GM23338 (cell line): ENCODE data around the gene ITIH3. TPM values are rescaled to one million over a fixed set of nuclear protein-coding genes. Genes with fewer than 3 reads are reported as not detected.

ENCODE experiments used
- ATAC-seq: fragments of 200-7000 bp; cut with Tn5 transposase; 3 replicates; pipeline ENCODE4 v1.9.1; 2020
- DNase-seq: peaks from one replicate; pipeline ENCODE4 v3.0.0-alpha.2; 2015; ENCODE audit warnings: low spot score
- H2AFZ ChIP-seq: fragments of 200-600 bp; sonication (generic); 2 replicates; pipeline ENCODE4 v1.8.0; 2016; ENCODE audit warnings: antibody characterized with exemption, mild to moderate bottlenecking, moderate library complexity
- H3F3A ChIP-seq: fragments of 200-600 bp; sonication (generic); replicated peaks from 2 replicates; pipeline ENCODE4 v1.8.0; 2017; ENCODE audit warnings: antibody characterized with exemption, mixed run types, low read depth
- H3K27ac ChIP-seq: fragments of 200-600 bp; sonication (generic); 2 replicates; pipeline ENCODE4 v1.6.1; 2016; ENCODE audit warnings: low read depth
- H3K27me3 ChIP-seq: fragments of 200-600 bp; sonication (generic); 2 replicates; pipeline ENCODE4 v1.8.0; 2016; ENCODE audit warnings: mild to moderate bottlenecking, mixed run types, moderate library complexity; ENCODE audit not compliant: insufficient read depth
- H3K36me3 ChIP-seq: fragments of 200-600 bp; sonication (generic); 2 replicates; pipeline ENCODE4 v1.8.0; 2016; ENCODE audit warnings: mild to moderate bottlenecking; ENCODE audit not compliant: insufficient read depth
- H3K4me1 ChIP-seq: fragments of 200-600 bp; sonication (generic); 2 replicates; pipeline ENCODE4 v1.8.0; 2016; ENCODE audit warnings: mild to moderate bottlenecking, moderate library complexity; ENCODE audit not compliant: insufficient read depth
- H3K4me2 ChIP-seq: fragments of 200-600 bp; sonication (generic); 2 replicates; pipeline ENCODE4 v1.7.1; 2017; ENCODE audit warnings: mixed run types
- H3K4me3 ChIP-seq: fragments of 200-600 bp; sonication (generic); 2 replicates; pipeline ENCODE4 v1.6.1; 2016; ENCODE audit warnings: mixed run types
- H3K79me2 ChIP-seq: fragments of 200-600 bp; sonication (generic); replicated peaks from 2 replicates; pipeline ENCODE4 v1.8.0; 2017; ENCODE audit warnings: mild to moderate bottlenecking; ENCODE audit not compliant: insufficient read depth
- H3K9me2 ChIP-seq: fragments of 200-600 bp; sonication (generic); 2 replicates; pipeline ENCODE4 v1.8.0; 2017; ENCODE audit not compliant: insufficient read depth
- H4K20me1 ChIP-seq: fragments of 200-600 bp; sonication (generic); replicated peaks from 2 replicates; pipeline ENCODE4 v1.8.0; 2017; ENCODE audit warnings: mild to moderate bottlenecking; ENCODE audit not compliant: insufficient read depth
- H3K27ac Mint-ChIP-seq: 2 replicates; pipeline ENCODE4 v1.8.0; 2020; ENCODE audit warnings: inconsistent platforms, mild to moderate bottlenecking, moderate library complexity, mixed read lengths
- H3K27me3 Mint-ChIP-seq: 3 replicates; pipeline ENCODE4 v1.8.0; 2022; ENCODE audit warnings: low read depth, mild to moderate bottlenecking, moderate library complexity, mixed read lengths, inconsistent platforms; ENCODE audit not compliant: insufficient read depth, poor library complexity
- H3K36me3 Mint-ChIP-seq: 3 replicates; pipeline ENCODE4 v1.8.0; 2021; ENCODE audit warnings: low read depth, mild to moderate bottlenecking, inconsistent platforms, moderate library complexity, mixed read lengths
- H3K4me1 Mint-ChIP-seq: 3 replicates; pipeline ENCODE4 v1.8.0; 2020; ENCODE audit warnings: mild to moderate bottlenecking, inconsistent platforms, mixed read lengths
- H3K4me3 Mint-ChIP-seq: 3 replicates; pipeline ENCODE4 v1.8.0; 2021; ENCODE audit warnings: moderate library complexity, mild to moderate bottlenecking, inconsistent platforms, mixed read lengths
- H3K9me3 Mint-ChIP-seq: 3 replicates; pipeline ENCODE4 v1.8.0; 2020; ENCODE audit warnings: moderate library complexity, mild to moderate bottlenecking, inconsistent platforms, mixed read lengths
- CREB1 ChIP-seq: fragments of 250-450 bp; sonication (Bioruptor Pico); IDR thresholded peaks from 2 replicates; pipeline ENCODE4 v1.5.0; 2020; ENCODE audit warnings: low read depth, mild to moderate bottlenecking, moderate library complexity
- EZH2 ChIP-seq: fragments of 200-600 bp; sonication (generic); IDR thresholded peaks from one replicate; pipeline ENCODE4 v1.8.0; 2017; ENCODE audit warnings: antibody characterized with exemption, mild to moderate bottlenecking, low read depth; ENCODE audit not compliant: unreplicated experiment
- EZH2phosphoT487 ChIP-seq: fragments of 200-600 bp; sonication (generic); IDR thresholded peaks from one replicate; pipeline ENCODE4 v1.8.1; 2018; ENCODE audit warnings: antibody characterized with exemption; ENCODE audit not compliant: unreplicated experiment
- JUNB ChIP-seq: IDR thresholded peaks from one replicate; pipeline ENCODE4 v1.6.1; 2016; ENCODE audit warnings: antibody characterized with exemption; ENCODE audit not compliant: unreplicated experiment
- NANOG ChIP-seq: IDR thresholded peaks from 2 replicates; pipeline ENCODE4 v1.6.1; 2016; ENCODE audit warnings: antibody characterized with exemption, borderline replicate concordance
- POLR2AphosphoS5 ChIP-seq: IDR thresholded peaks from 2 replicates; pipeline ENCODE4 v1.6.1; 2016; ENCODE audit warnings: antibody characterized with exemption, low read depth
- STAT1 ChIP-seq: IDR thresholded peaks from one replicate; pipeline ENCODE4 v1.6.1; 2016; ENCODE audit warnings: antibody characterized with exemption; ENCODE audit not compliant: unreplicated experiment
- ZNF114 ChIP-seq: fragments of 250-450 bp; sonication (Bioruptor Pico); IDR thresholded peaks from 2 replicates; pipeline ENCODE4 v1.5.0; 2020; ENCODE audit warnings: mild to moderate bottlenecking, moderate library complexity
- ZNF331 ChIP-seq: fragments of 250-450 bp; sonication (Bioruptor Pico); IDR thresholded peaks from 2 replicates; pipeline ENCODE4 v1.5.0; 2020; ENCODE audit warnings: low read depth, mild to moderate bottlenecking, moderate library complexity
- polyA plus RNA-seq: library from polyadenylated mRNA; unstranded; fragments of >200 nt; fragmentation: Nextera tagmentation; extraction: Ambion mirVana; gene quantifications from 2 replicates; pipeline ENCODE4 v1.2.1, GENCODE V29; 2016
- total RNA-seq: library from RNA; depleted of rRNA; stranded (reverse); fragments of >200 nt; shearing (Covaris generic); gene quantifications from 2 replicates; pipeline ENCODE4 v1.2.3, GENCODE V29; 2014
- TF ChIP-seq, protein P1 (sequence below), 2 experiments: fragments of 200-600 bp in 1 of 2; sonication (generic) in 1 of 2; conservative IDR thresholded peaks; 2 replicates each; pipeline versions ENCODE4 v1.5.1 to v1.6.1; 2016 to 2017; ENCODE audit warnings: antibody characterized with exemption in 2 of 2, low read depth in 2 of 2, mild to moderate bottlenecking in 2 of 2, moderate library complexity in 1 of 2
- TF ChIP-seq, protein P2 (sequence below): IDR thresholded peaks from 2 replicates; pipeline ENCODE4 v1.6.1; 2016; ENCODE audit warnings: antibody characterized with exemption
- TF ChIP-seq, protein P3 (sequence below): IDR thresholded peaks from one replicate; pipeline ENCODE4 v1.6.1; 2018; ENCODE audit warnings: antibody characterized with exemption; ENCODE audit not compliant: unreplicated experiment
- TF ChIP-seq, protein P4 (sequence below): fragments of 250-450 bp; sonication (Bioruptor Pico); IDR thresholded peaks from 2 replicates; pipeline ENCODE4 v1.5.0; 2020; ENCODE audit warnings: mild to moderate bottlenecking, moderate library complexity

The ITIH3 gene
- total and polyA plus RNA-seq, 2 experiments from 2014 or later = not detected

DNA sequence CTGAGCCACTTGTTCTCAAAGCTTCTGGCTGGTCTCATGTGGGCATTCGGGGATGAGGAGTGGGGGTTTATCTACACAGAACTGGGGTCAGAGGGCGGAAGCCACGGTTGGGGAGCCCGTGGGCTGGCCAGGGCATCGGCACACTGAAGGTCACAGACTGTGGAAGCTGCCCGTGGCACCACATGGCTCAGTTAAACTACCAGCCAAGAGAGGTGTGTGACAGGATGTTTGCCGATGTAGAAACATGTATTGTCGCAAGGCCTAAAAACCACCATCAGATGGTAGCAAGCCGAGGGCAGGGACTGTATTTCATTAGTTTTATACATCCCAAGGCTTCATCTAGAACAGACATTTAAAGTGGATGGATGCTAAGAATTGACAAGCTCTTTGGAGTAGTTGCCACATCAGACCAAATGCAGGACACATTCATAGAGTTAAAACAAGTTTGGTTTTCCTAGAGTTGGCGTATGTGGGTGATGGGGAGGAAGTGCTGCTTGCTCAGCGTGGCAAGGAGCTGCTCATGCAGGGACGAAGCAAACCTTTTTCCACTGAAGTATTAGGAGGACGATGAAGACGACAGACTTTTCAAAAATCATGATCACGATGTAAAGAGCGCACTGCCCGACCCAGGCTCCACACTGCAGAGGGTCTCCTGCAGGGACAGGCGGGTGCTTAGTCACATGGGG, 49.8 kb downstream of the ITIH3 start:
- Histone ChIP-seq H3K79me2 (no peaks in the 10 kb centered on the region), H3K27ac (no peak overlapping the region), H2AFZ (no peak overlapping the region), H3K36me3 (0 out of 2 replicates have a peak, but pooled peaks cover 3% of the 10 kb centered on the region), H3F3A (no peaks in the 10 kb centered on the region), H3K4me1 (0 out of 2 replicates have a peak, but pooled peaks cover 4% of the 10 kb centered on the region), H3K9me2 (no peaks in the 10 kb centered on the region), H3K4me3 (no peak overlapping the region), H3K4me2 (no peak overlapping the region), H4K20me1 (peaks cover 2% of the 10 kb centered on the region; the same call in 1 of the 2 replicates), H3K27me3 (no peaks in the 10 kb centered on the region)
- Mint-ChIP-seq H3K4me3 (no peak overlapping the region), H3K9me3 (no peaks in the 10 kb centered on the region), H3K27me3 (peaks cover 9% of the 10 kb centered on the region), H3K27ac (no peak overlapping the region), H3K36me3 (peaks cover 38% of the 10 kb centered on the region), H3K4me1 (peaks cover 11% of the 10 kb centered on the region)
- DNase-seq (no peak), ATAC-seq (no peak)
- TF ChIP-seq, protein P1, sequence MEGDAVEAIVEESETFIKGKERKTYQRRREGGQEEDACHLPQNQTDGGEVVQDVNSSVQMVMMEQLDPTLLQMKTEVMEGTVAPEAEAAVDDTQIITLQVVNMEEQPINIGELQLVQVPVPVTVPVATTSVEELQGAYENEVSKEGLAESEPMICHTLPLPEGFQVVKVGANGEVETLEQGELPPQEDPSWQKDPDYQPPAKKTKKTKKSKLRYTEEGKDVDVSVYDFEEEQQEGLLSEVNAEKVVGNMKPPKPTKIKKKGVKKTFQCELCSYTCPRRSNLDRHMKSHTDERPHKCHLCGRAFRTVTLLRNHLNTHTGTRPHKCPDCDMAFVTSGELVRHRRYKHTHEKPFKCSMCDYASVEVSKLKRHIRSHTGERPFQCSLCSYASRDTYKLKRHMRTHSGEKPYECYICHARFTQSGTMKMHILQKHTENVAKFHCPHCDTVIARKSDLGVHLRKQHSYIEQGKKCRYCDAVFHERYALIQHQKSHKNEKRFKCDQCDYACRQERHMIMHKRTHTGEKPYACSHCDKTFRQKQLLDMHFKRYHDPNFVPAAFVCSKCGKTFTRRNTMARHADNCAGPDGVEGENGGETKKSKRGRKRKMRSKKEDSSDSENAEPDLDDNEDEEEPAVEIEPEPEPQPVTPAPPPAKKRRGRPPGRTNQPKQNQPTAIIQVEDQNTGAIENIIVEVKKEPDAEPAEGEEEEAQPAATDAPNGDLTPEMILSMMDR (conservative IDR thresholded peaks at IDR 0.05; ENCODE audit: low read depth in 2 of 2) = no peak
- TF ChIP-seq EZH2phosphoT487 (no peak), STAT1 (no peak), ZNF114 (CRISPR knock-in tag) (no peak), NANOG (no peak), POLR2AphosphoS5 (no peak), ZNF331 (no peak), CREB1 (CRISPR knock-in tag) (no peak), EZH2 (no peak), JUNB (no peak)
- TF ChIP-seq, protein P2, sequence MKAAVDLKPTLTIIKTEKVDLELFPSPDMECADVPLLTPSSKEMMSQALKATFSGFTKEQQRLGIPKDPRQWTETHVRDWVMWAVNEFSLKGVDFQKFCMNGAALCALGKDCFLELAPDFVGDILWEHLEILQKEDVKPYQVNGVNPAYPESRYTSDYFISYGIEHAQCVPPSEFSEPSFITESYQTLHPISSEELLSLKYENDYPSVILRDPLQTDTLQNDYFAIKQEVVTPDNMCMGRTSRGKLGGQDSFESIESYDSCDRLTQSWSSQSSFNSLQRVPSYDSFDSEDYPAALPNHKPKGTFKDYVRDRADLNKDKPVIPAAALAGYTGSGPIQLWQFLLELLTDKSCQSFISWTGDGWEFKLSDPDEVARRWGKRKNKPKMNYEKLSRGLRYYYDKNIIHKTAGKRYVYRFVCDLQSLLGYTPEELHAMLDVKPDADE = no peak
- TF ChIP-seq, protein P3, sequence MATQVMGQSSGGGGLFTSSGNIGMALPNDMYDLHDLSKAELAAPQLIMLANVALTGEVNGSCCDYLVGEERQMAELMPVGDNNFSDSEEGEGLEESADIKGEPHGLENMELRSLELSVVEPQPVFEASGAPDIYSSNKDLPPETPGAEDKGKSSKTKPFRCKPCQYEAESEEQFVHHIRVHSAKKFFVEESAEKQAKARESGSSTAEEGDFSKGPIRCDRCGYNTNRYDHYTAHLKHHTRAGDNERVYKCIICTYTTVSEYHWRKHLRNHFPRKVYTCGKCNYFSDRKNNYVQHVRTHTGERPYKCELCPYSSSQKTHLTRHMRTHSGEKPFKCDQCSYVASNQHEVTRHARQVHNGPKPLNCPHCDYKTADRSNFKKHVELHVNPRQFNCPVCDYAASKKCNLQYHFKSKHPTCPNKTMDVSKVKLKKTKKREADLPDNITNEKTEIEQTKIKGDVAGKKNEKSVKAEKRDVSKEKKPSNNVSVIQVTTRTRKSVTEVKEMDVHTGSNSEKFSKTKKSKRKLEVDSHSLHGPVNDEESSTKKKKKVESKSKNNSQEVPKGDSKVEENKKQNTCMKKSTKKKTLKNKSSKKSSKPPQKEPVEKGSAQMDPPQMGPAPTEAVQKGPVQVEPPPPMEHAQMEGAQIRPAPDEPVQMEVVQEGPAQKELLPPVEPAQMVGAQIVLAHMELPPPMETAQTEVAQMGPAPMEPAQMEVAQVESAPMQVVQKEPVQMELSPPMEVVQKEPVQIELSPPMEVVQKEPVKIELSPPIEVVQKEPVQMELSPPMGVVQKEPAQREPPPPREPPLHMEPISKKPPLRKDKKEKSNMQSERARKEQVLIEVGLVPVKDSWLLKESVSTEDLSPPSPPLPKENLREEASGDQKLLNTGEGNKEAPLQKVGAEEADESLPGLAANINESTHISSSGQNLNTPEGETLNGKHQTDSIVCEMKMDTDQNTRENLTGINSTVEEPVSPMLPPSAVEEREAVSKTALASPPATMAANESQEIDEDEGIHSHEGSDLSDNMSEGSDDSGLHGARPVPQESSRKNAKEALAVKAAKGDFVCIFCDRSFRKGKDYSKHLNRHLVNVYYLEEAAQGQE = no peak
- TF ChIP-seq, protein P4, sequence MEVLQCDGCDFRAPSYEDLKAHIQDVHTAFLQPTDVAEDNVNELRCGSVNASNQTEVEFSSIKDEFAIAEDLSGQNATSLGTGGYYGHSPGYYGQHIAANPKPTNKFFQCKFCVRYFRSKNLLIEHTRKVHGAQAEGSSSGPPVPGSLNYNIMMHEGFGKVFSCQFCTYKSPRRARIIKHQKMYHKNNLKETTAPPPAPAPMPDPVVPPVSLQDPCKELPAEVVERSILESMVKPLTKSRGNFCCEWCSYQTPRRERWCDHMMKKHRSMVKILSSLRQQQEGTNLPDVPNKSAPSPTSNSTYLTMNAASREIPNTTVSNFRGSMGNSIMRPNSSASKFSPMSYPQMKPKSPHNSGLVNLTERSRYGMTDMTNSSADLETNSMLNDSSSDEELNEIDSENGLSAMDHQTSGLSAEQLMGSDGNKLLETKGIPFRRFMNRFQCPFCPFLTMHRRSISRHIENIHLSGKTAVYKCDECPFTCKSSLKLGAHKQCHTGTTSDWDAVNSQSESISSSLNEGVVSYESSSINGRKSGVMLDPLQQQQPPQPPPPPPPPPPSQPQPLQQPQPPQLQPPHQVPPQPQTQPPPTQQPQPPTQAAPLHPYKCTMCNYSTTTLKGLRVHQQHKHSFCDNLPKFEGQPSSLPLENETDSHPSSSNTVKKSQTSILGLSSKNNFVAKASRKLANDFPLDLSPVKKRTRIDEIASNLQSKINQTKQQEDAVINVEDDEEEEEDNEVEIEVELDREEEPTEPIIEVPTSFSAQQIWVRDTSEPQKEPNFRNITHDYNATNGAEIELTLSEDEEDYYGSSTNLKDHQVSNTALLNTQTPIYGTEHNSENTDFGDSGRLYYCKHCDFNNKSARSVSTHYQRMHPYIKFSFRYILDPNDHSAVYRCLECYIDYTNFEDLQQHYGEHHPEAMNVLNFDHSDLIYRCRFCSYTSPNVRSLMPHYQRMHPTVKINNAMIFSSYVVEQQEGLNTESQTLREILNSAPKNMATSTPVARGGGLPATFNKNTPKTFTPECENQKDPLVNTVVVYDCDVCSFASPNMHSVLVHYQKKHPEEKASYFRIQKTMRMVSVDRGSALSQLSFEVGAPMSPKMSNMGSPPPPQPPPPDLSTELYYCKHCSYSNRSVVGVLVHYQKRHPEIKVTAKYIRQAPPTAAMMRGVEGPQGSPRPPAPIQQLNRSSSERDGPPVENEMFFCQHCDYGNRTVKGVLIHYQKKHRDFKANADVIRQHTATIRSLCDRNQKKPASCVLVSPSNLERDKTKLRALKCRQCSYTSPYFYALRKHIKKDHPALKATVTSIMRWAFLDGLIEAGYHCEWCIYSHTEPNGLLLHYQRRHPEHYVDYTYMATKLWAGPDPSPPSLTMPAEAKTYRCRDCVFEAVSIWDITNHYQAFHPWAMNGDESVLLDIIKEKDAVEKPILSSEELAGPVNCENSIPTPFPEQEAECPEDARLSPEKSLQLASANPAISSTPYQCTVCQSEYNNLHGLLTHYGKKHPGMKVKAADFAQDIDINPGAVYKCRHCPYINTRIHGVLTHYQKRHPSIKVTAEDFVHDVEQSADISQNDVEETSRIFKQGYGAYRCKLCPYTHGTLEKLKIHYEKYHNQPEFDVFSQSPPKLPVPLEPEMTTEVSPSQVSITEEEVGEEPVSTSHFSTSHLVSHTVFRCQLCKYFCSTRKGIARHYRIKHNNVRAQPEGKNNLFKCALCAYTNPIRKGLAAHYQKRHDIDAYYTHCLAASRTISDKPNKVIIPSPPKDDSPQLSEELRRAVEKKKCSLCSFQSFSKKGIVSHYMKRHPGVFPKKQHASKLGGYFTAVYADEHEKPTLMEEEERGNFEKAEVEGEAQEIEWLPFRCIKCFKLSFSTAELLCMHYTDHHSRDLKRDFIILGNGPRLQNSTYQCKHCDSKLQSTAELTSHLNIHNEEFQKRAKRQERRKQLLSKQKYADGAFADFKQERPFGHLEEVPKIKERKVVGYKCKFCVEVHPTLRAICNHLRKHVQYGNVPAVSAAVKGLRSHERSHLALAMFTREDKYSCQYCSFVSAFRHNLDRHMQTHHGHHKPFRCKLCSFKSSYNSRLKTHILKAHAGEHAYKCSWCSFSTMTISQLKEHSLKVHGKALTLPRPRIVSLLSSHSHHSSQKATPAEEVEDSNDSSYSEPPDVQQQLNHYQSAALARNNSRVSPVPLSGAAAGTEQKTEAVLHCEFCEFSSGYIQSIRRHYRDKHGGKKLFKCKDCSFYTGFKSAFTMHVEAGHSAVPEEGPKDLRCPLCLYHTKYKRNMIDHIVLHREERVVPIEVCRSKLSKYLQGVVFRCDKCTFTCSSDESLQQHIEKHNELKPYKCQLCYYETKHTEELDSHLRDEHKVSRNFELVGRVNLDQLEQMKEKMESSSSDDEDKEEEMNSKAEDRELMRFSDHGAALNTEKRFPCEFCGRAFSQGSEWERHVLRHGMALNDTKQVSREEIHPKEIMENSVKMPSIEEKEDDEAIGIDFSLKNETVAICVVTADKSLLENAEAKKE (CRISPR knock-in tag) = no peak
